AG08395 (cell line): Measurements from ENCODE around the gene ALKBH6.
A peak's percentile ranks its signal among the peaks of the same experiment; 100 is the strongest.
"Not testable (repeated sequence)": the region's sequence is repeated elsewhere in the genome, so short reads cannot be mapped to it uniquely, and the experiment has no call there.

Source experiments
- DNase-seq: peaks from one replicate; pipeline ENCODE4 v3.0.0; 2012; ENCODE audit warnings: mixed read lengths, low spot score

The ALKBH6 gene

GRCh38 chr19:35992907-35993765 is 20.9 kb downstream of the ALKBH6 start:
- no peak for DNase-seq

GRCh38 chr19:35991731-35992450 is 22.1 kb downstream of the ALKBH6 start:
- DNase-seq, result peak; percentile 31

- DNase-seq, result no peak
Observed at GRCh38 chr19:35990771-35991730, 23.0 kb downstream of the ALKBH6 start.

GRCh38 chr19:35990156-35990555 is 23.9 kb downstream of the ALKBH6 start:
- no peak for DNase-seq

GRCh38 chr19:35988824-35989223 is 25.2 kb downstream of the ALKBH6 start:
- DNase-seq, result no peak

- DNase-seq, result no peak
Observed at GRCh38 chr19:35987571-35987896, 26.5 kb downstream of the ALKBH6 start.

GRCh38 chr19:35986664-35987570 is 27.1 kb downstream of the ALKBH6 start:
- DNase-seq, result no peak

GRCh38 chr19:35986111-35986510 is 27.9 kb downstream of the ALKBH6 start:
- DNase-seq, result no peak

- no peak for DNase-seq
Observed at GRCh38 chr19:35983177-35983576, 30.8 kb downstream of the ALKBH6 start.

- DNase-seq, result not testable (repeated sequence)
Observed at GRCh38 chr19:35980997-35981396, 33.0 kb downstream of the ALKBH6 start.

GRCh38 chr19:35978832-35979365 is 35.1 kb downstream of the ALKBH6 start:
- DNase-seq, result no peak

GRCh38 chr19:35978271-35978670 is 35.7 kb downstream of the ALKBH6 start:
- no peak for DNase-seq

- no peak for DNase-seq
Observed at GRCh38 chr19:35977446-35978222, 36.4 kb downstream of the ALKBH6 start.

- peak; percentile 40 for DNase-seq
Observed at GRCh38 chr19:35975608-35976214, 38.3 kb downstream of the ALKBH6 start.

- no peak for DNase-seq
Observed at GRCh38 chr19:35973487-35973886, 40.5 kb downstream of the ALKBH6 start.

GRCh38 chr19:35966771-35967170 is 47.2 kb downstream of the ALKBH6 start:
- DNase-seq, result no peak

- peak; percentile 75 for DNase-seq
Observed at GRCh38 chr19:35963514-35963913, 50.5 kb downstream of the ALKBH6 start.

GRCh38 chr19:35960432-35960972 is 53.5 kb downstream of the ALKBH6 start:
- DNase-seq, result no peak

- DNase-seq, result no peak
Observed at GRCh38 chr19:35959968-35960320, 54.1 kb downstream of the ALKBH6 start.
